Lung microvascular endothelial cell (primary cell): ENCODE data around the gene WDPCP. TPM values are rescaled to one million over a fixed set of nuclear protein-coding genes. Genes with fewer than 3 reads are reported as not detected.
"Not testable (repeated sequence)": the region's sequence is repeated elsewhere in the genome, so short reads cannot be mapped to it uniquely, and the experiment has no call there.

ENCODE experiments used
- DNase-seq, 2 donors: peaks; one replicate each; pipeline versions ENCODE4 v3.0.0 to v3.0.0-alpha.2; 2010; ENCODE audit warnings: low read depth in 2 of 2
- total RNA-seq: library from RNA; depleted of rRNA; stranded (reverse); fragments of >200 nt; gene quantifications from 2 replicates; pipeline ENCODE4 v1.2.1, GENCODE V29; 2014

The WDPCP gene
- total RNA-seq, 1 donor from 2014 or later: 5.2 TPM

DNA sequence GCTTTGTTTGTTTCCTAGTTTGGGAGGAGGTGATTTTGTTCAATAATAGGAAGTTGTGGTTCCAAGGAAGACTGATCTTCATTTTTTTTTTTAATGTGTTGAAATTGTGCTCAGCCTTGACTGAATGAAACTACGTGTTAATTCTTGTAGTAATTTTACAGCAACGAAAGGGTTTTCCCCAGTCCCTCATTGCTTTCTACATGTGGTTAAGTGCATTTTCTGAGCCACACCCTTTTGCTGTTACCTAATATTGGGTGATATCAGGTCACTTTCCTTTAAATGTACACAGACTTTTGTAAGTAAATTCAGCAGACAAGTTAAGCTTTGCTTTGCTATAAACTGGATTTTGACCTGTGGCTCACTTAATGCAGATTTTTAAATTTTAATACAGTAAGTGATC, 464.1 kb downstream of the WDPCP start:
- DNase-seq: no peak

DNA sequence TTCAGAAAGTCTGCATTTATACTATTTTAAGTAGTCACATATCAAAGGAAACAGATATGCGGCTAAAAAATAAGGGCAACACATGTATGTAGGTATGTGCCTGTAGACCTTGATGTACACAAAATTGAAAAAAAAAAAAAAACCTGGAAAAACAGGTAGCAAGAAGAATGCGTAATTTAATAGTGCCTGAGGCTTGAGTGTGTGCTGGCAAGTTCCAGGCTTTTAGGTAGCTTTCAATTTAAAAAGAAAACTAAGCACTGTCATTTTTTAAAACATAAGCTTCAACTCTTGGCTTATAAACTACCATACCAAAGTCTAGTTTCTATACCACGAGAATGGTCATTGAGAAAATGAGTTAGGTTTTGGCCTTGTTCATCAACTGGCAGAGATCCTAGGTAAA, 465.4 kb downstream of the WDPCP start:
- DNase-seq: no peak

- no peak for DNase-seq
Measured at GRCh38 chr2:63121055-63121834, 467.0 kb downstream of the WDPCP start.

GRCh38 chr2:63118821-63119220, 469.5 kb downstream of the WDPCP start:
- DNase-seq: no peak

- no peak for DNase-seq
Measured at GRCh38 chr2:63104482-63104881, 483.8 kb downstream of the WDPCP start.

DNA sequence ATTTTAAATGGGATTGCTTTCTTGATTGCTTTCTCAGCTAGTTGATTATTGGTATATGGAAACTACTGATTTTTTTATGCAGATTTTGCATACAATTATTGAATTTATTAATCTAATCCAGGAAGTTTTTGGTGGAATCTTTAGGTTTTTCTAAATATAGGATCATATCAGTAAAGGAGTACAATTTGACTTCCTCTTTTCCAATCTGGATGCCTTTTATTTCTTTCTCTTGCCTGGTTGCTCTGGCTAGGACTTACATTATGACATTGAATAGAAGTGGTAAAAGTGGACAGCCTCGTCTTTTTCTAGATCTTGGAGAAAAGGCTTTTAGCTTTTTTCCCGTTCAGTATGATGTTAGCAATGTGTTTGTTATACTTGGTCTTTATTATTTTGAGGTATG, 486.3 kb downstream of the WDPCP start:
- DNase-seq: no peak

GRCh38 chr2:63099032-63099431, 489.2 kb downstream of the WDPCP start:
- DNase-seq: no peak

- no peak for DNase-seq
Measured at GRCh38 chr2:63096491-63096890, 491.8 kb downstream of the WDPCP start.

- no peak for DNase-seq
Measured at GRCh38 chr2:63093502-63093901, 494.8 kb downstream of the WDPCP start.

- no peak for DNase-seq
Measured at GRCh38 chr2:63092857-63093256, 495.4 kb downstream of the WDPCP start.

GRCh38 chr2:63092401-63092800, 495.9 kb downstream of the WDPCP start:
- DNase-seq: no peak

DNA sequence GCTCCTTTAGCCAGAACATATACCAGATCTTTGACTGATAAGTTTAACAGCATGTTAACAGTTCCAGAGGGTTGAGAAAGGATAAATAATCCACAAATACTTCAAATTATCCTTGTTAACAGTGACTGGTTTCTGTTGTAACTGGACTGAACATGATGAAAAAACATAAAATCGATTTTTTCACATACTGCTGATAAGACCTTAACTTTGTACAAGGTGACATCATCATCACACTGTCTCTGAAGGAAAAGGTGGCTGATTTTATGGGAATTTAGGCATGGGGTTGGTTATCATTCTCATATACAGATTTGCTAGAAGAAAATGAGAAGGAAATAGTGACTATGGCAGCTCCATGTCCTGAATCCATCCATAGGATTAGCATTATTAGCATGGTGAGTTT, 501.6 kb downstream of the WDPCP start:
- DNase-seq: no peak

GRCh38 chr2:63081404-63081803, 506.9 kb downstream of the WDPCP start:
- DNase-seq: no peak

DNA sequence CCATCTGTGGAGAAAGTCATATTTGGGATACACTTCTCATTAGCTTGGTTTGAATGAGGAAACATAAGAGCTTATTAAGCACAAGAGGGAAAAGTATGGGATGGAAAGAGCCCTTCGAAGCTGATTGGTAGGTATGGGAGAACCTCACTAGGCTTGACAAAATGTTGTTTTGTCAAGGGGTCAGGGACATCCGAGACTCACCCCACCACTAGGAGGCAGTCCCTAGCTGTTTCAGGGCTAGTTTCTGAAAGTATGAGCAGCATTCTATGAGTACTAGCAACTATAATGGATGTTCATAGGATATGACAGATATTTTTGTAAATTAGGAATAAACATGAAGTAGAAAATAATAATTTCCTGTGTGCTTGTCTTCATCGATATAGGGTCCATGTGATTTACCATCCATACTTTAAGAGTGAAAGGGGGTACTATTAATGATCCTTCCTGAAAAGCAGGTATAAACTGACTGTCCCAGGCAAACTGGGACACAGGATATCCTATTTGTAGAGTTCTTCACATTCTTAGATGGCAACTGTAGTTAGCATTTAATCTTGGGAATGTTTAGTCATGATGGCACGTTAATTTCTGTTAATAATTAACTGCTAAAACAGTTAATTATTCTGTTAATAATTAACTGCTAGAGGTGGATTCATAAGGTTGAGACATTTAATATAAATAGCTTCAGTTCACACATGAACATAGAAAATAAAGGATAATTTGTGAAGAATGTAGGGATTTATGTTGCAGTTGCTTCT, 509.2 kb downstream of the WDPCP start:
- no peak for DNase-seq

DNA sequence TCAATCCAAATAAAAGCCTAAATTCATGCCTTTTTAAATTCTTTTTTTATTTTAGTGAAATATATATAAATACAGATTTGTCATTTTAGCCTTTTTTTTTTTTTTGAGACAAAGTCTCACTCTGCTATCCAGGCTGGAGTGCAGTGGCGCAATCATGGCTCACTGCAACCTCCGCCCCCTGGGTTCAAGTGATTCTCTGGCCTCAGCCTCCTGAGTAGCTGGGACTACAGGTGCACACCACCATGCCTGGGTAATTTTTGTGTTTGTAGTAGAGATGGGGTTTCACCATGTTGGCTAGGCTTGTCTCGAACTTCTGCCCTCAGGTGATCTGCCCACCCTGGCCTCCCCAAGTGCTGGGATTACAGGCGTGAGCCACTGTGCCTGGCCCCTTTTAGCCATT, 513.9 kb downstream of the WDPCP start:
- not testable (repeated sequence) for DNase-seq

DNA sequence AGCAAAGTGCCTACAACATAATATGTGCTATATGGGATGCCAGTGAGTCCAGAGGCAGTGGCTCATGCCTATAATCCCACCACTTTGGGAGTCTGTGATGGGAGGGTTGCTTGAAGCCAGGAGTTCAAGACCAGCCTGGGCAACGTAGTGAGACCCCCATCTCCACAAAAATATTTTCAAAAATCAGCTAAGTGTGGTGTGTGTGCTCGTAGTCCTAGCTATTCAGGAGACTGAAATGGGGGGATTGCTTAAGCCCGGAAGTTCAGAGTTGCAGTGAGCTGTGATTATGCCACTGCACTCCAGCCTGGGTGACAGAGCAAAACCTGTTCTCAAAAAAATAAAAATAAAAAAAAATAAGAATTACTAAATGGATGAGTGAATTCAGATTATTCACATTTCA, 514.3 kb downstream of the WDPCP start:
- no peak for DNase-seq

- DNase-seq: no peak
Measured at GRCh38 chr2:63071664-63072063, 516.6 kb downstream of the WDPCP start.

Other genes starting within 250 kb of the WDPCP start
- gene MDH1, start 486 bp upstream of the WDPCP start, total RNA-seq: 100 and 113 TPM in 2 replicates